Stimulated activated CD8-positive, alpha-beta memory T cell treated with anti-CD3 and anti-CD28 coated beads, Interleukin-15, amount 100 ng/mL, for 48 hours (primary cell): ENCODE measurements around the gene DMGDH.

Source experiments
- DNase-seq, 2 donors: peaks; one replicate each; pipeline ENCODE4 v3.0.0-alpha.2; 2020; ENCODE audit warnings: low read depth in 2 of 2

DMGDH gene

DNA sequence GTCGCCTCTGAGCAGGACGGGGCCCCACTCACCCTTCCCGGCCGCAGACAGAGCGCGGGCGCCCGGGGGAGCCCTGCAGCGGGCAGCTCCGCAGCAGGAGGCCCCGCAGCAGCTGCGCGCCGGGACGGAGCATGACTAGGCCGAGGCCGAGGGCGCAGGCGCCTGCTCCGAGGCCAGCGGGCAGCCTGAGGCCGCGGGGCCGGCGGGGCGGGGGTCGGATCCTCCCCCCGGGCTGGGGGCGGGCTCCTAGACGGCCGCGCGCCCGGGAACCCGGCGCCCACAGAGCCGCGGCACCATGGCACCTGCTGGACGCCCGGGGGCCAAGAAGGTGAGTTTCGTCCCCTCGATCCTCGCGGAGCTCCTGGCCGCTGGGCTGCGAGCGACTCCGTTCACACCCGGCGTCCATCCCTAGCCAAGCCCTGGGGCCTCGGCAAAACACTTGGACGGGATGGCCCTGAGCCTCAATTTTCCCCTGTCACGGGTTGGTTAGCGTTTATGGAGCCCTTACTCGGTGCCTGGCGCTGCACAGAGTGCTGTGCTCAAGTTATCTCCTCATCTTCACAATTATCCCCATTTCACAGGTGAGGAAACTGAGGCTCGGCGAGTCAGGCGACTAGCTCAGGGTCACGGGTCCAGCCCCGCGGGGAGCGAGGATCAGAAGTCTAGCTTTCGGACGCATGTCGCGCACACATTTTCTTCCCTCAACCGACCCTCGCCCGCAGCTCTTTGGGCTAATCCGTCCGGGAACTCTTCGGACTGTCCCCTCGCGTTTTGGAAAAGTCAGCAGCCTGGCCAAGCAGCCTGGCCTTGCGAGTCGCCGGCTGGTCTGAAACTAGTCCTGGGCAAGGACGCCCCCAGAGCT is at the start of gene DMGDH, which contains the start of gene BHMT2:
DMGDH (minus strand) TSS at position 187 of the 862 bp plus-strand sequence; CDS start at position 133, 54 bp downstream.
BHMT2 (plus strand) TSS at position 280 of the 862 bp plus-strand sequence; CDS start at position 296, 16 bp downstream.
- DNase-seq: no peak

DNA sequence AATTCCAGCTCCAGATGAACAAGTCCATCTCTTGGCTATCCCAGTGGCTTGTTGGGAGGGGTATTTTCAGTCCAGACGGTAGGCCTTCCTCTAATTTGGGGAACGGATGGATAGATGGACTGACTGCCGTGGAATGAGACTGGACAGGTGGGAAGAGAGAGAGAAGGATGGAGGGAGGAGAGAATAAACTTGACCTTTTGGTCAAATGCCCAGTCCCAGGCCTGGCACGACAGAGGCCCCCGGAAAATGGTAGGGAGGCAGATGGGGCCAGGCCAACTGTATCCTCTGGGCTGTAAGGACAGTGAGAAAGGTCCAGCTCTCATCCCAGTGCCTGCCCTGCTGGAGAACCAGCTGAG is 43.2 kb upstream of the DMGDH start:
- no peak for DNase-seq

DNA sequence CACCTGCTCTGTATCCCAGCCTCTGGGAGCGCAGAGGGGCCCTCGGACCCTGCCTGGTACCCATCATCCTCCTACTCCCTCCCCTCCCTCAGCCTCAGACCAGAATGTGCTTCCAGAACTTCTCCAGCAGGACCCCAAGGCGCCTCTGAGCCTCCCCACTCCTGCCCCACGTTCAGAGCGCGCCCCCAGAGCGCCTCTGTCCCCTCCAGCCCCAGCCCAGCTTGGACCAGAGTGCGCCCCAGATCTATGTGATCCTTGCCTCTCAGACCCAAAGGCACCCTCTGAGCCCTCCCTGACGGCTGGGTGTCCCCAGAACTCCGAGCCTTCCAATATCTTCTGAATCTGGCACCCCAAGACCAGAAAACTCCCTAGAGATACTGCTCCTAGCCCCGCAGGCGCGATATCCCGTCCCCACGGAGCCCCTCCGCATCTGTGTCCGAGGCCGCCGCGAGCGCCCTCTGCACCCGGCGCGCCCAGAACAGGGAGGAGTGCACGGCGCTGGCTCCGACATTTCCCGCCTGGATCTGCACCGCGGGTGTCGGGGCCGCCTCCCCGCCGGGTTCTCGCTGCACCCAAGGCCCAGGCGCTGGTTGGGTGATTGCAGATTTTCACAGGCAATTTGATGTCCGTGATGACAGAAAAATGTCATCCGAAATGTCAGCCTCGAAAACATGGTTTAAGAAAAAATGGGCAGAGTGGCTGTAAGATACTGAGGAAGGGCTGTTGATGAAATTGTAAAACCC is 42.7 kb upstream of the DMGDH start:
- no peak for DNase-seq

DNA sequence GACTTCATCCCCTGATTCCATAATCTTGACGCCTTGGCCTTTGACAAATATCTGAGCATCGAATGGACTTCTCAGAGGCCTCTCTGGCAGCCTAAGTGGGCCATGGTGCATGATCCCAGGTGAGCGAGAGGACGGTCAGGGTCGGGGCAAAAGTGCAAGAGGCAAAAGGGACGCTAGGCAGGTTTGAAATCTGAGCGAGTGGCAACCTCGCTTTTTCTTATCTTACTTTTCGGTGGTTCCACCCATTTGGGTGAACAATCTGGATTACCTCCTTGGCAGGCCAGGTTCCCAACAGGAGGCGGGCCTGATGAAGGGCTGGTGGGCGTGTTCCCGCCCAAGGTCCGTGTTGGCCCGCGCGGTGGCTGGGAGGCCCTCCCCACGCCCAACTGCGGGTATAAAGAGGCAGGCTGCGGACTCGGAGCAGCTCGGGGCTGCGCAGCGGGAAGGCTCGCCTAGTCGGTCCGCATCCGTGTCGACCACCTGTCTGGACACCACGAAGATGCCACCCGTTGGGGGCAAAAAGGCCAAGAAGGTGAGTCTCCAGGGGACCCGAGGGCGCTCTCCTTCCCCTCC is 42.0 kb upstream of the DMGDH start, which contains the start of gene BHMT:
BHMT (plus strand) TSS at position 423 of the 573 bp plus-strand sequence; CDS start at position 500, 77 bp downstream.
- no peak for DNase-seq

DNA sequence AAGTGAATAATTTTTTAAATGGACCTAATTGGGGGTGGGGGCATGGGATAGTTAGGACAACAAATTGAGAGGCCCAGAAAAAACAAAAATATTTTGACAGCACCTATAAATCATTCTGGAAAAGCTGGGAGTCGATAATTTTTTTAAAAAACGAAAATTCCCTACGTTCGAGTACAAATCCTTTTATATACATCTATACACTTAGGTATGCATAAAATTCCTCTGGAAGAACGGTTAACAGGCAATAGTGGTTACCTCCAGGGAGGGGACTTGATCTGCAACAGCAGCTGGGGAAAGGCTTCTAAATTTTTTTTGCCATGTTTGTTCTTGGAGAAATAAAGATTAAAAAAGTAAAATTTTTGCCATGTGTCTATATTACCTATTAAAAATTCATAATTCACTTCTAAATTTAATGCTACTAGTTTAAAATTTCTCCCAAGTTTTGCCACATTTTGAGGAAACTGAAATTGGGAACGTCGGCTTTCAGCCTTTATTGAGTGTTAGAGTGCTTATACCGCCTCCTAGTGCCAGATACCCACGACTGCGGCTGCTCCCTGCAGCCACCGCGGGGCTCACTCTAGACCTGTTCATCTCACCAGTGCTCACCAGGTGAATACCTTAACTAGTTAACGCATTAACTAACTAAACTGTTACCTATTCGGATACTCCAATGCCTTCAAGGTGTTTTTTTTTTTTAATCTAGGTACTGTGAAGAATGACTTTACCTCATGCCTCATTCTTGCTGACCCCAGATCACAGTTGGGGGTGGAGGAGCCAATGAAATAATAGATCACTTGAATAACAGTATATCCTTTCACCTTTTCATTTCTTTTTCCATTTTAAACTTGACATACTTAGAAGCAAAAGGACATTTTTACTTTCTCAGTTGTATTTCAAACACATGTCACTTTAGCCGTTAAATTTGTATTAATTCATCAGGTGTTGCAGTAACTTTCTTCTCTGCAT is 40.3 kb upstream of the DMGDH start:
- no peak for DNase-seq

DNA sequence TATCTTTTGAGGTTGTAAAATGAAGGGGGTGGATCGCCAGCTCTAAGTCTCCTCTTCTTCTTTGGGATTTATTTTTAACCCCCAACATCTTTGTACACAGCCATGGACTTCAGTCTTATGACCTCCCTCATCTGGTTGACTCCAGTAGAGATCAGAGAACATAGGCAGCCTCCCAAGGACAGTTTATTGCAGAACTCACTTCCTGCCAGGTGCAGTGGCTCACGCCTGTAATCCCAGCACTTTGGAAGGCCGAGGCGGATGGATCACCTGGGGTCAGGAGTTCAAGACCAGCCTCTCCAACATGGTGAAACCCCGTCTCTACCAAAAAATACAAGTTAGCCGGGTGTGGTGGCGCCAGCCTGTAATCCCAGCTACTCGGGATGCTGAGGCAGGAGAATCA is 39.3 kb upstream of the DMGDH start:
- DNase-seq: no peak

DNA sequence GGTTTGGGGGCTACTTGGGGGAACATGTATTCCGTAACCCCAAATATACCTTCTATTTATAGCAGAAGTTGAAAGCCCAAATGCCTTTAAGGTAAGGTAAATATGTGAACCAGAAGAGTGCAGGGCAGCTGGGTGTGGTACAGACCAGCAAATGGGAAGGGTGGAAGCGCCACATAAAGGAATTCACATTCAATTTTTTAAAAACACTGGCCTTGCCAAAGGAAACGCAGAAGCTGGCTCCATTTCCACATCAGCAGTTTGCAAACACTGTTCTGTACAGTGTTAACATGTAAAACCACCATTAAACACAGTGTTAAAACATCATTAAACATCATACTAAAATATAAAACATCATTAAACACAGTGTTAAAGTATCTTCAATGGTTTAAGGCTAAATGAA is 38.6 kb upstream of the DMGDH start:
- DNase-seq: no peak

DNA sequence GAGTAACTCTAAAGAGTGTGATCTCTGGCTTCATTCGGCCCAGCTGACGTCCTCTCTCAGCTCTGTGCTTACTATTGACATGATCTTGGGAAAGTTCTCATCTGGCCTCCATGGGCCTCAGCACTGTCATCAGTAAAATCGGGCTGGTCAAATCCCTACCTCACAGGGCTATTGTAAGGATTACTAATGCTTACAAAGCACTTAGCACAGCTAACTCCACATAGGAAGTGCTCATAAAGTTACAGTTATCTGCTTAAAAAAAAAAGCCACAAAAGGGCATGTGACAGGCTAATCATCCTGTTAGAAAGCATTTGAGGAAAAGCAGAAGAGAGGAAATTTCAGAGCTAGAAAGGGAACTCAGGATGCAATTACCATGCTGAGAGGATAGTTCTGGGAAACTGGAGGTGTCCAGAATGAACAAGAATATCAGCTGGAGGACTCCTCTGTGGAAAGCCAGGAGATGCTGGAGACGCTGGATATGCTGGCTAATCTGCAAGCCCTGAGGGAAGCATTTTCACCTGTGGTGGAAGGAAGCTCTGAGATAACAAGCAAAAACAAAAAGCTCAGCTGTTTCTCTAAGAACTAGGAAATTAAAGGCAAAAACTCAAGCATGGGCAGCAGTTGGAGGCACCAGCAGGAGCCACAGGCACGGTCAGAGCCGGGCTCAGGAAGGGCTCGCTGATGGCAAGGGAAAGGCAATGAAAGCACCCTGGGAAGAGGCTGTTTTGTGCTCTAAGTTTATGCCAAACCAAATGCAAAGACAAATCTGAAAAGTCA is 37.7 kb upstream of the DMGDH start:
- DNase-seq: no peak

DNA sequence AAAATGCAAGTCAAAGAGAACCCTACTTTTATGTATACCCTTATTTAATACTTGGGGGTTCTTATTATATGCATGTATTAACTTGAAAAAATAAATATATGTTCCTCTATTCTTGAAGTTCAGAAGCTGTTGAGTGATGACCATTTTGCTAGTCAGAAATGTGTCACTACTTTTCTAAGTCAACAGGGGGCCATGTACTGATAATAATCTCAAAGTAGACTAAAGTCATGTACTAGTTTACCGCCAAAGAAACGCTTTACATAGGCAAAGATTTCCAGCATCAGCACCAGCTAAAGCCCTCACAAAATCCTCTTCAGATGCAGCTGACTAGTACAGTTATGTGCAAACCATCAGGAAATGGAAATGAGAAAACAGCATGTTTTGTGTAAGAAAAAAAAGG is 36.4 kb upstream of the DMGDH start:
- no peak for DNase-seq

DNA sequence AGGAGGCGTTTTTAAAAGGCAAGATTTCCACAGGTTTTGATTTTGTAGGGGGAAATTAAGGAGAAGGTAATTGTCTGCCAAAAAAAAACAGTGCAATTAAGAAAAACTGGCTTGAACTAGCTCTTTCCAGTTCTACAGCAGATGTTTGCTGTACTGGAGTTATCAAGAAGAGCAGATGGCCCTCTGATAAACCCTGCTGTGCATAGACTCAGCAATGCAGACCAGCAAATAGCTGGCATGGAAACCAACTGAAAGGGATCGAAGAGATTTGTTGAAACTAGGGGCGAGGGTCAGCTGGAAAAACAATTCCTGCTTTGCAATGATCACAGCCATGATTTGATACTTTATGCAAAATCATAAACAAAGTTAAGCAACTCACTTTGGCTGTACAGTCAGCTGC is 24.3 kb upstream of the DMGDH start:
- DNase-seq: no peak

DNA sequence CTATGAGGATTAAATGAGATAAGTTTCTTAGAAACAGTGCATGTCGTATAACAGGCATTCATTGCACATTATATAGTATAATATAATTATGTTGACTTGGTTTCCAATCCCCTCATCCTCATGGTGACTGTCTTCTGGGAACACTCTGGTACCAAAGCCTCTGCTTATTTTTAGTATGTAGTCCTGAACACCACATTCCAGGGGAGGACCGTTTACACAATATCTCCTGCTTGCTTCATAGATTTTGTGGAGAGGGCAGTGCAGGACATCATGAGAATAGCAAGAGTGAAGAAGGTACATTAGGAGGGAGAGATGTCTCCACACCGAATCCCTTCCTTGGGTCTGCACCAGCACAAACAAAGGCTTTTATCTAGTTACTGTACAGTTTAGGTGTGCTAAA is 21.6 kb upstream of the DMGDH start:
- DNase-seq: no peak

DNA sequence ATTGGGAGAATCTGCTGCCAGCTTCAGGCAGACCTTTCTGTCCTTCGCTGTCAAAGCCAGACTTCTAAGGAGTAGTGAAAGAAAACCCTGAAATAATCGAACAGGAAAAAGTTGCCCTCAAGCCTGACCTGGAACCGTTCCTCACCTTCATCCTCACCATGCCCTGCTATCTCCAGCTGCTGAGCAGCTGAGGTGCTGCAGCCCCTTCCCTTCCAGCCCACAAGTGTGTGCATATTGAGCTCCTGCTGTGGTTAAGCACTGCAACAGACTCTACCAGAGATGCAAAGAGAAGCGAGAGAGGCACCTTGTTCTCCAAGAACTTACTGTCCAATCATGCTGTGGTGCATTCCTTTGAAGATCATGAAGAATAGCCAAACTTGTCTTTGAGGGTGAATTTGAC is 19.0 kb upstream of the DMGDH start:
- no peak for DNase-seq

DNA sequence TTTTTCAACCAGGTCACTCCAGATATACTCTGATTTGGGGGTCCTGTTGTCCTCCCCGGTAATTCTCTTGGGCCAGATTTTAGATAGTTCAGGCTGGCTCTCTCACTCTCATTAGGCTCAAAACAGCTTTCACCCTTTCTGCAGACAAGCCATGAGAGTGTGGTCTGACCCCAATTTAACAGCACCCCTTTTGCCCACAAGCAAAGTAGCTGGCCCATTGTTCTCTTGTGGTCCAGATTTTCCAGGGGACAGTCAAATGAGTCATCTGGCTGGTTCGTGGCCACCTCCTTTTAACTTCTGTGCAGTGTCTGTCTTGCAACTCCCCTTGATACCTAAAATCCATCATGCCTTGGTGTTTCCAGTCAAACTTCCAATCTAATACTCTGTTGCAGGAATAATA is 16.6 kb upstream of the DMGDH start:
- DNase-seq: no peak

DNA sequence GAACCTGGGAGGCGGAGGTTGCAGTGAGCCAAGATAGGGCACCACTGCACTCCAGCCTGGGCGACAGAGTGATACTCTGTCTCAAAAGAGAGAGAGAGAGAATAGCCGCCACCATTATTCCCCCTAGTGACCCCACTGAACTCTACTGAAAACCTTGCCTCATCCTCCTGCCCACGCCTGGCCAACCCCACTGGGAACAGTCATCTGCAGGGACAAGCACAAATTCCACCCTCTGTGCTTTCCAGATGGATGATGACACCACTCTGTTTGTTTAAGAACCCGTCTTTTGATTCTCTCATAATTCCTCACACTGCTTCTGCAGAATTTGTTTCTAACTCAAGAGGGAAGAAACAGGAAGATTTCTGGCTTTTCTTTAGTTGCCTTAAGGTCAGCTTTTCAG is 12.3 kb upstream of the DMGDH start:
- DNase-seq: no peak

DNA sequence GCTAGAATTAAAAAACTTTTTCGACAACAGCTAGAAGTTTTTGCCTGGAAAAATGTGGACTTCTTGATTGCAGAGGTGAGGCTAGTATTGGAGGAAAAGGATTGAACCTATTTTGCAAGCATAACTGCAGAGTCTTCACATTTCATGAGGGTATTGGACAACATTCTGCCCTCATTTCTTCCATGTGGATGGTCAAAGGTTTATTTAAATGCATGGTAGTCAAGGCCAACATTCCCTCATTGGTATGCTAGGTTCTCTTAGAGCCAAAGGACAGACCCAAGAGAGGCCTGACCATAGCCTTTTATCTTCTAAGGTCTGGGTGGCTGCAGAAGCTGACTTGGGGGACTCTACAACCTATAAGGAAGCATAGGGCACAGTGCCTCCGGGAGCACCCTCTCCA is 11.3 kb upstream of the DMGDH start:
- DNase-seq: no peak

DNA sequence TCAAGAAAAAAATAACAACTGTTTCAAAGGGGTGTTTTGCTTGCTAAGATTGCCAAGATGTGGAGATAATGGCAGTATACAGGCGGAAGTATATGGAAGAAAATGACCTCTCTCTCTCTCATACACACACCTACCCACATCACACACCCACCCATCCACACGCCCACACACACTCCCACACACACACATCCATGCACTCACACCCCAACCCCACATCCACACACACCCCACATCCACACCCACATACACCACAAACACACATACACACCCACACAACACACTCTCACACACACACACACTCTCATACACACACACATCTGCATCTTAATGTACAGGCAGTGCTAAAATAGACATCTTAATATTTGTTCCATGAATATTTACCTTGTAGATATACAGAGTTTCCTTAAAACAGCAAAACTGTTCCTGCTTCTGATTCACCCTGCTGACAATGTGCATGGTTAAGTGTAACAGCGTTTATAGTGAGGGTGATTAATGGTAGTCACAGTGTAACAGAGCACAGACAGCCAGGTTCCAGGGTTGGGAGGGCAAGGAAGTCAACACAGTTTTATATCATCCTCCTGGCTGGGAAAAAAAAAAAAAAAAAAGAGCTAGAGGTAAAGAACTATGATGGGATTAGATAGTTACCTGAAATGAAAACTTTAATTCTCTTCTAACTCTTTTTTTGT is 8.3 kb upstream of the DMGDH start:
- DNase-seq: no peak

DNA sequence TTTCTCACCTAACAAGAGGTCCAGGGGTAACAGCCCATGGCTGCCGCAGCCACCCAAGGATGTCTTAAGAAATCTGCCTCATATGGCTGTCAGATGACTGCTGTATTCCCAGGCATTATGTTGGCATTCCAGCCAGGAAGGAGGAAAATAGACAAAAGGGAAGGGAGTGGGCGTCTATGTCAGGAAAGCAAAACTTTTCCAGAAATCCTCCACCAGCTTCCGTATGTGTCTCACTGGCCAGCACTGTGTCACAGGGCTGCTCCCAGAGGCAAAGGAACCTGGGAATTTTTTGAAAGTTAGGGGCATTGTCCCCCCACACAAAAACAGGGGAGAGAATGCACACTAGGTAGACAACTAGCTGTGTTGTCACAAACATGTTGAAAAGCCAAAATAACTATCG is 7.3 kb upstream of the DMGDH start:
- DNase-seq: no peak

DNA sequence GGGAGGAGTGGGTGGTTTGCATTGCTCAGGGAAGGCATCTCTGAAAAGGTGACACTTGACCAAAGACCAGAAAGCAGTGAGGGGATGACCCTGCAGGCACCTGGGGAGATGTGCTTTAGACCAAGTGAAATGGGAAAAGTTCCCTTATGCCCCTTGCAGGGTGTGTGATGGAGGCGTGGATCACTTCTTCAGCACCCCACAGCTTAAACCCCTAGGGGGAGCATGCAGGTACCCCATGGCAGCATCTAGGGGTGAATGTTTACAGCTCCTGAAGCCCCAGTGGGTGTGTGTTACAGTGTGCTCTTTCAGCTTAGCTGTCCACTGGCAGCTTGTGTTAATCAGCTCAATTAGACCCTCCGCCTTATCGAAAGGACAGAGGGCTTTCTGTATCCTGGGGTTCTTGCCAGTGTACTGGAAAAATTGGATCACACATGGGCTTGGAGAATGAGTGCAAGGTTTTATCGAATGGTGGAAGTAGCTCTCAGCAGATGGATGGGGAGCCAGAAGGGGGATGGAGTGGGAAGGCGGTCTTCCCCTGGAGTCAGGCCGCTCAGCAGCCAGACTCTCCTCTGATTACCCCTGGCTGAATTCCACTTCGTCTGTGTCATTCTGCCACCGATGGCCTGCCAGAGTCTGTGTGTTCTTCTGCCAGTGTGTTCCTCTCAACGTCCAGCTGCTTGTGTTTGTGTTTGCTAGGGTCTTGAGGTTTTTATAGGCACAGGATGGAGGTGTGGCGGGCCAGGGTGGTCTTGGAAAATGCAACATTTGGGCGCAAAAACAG is 6.4 kb upstream of the DMGDH start:
- no peak for DNase-seq

DNA sequence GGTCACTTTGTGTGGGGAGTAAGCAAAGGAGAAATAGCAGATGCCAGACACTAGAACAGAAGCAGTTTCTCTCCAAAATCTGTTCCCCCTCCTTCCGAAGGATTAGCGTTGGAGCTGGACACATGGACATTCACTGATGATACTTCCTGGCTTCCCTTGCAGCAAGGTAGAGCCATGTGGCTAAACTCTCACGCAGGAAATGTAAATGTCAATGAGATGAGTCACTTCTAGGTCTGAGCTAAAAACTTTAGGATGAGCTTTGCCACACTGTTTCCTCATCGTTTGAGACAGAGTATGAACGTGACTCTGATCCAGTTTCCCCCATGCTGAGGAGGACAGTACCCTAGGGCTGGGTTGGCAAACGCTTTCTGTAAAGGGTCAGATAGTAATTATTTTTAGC is 5.2 kb upstream of the DMGDH start:
- no peak for DNase-seq

DNA sequence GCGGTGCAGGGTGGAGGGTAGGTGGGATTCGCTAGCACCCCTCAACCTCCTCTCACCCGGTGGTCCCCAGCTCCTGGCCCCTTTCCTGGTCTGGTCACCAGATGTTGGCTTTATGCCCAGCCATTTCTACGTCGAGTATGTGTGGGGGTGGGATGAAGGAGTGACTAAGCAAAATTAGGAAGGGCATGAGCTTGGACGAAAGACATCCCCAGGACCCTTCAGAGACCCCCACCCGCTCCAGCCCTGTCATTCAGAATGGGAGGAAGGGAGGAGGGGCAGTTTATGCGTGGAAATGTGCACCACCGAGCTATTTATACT is 835 bp upstream of the DMGDH start:
- no peak for DNase-seq
